ENCODE measurements around the gene DUSP22. TPM values are rescaled to one million over a fixed set of nuclear protein-coding genes. Genes with fewer than 3 reads are reported as not detected.

Gene DUSP22
- polyA plus RNA-seq, 2 of the 4 experiments (the other 2 are of a cell fraction), result 6.2 to 11.3 TPM

- TF ChIP-seq PHF8 (IDR thresholded peaks at IDR 0.05; ENCODE audit: borderline replicate concordance, low read depth) (peak; percentile 50; the same call in 1 of the 2 replicates), E2F6 (IDR thresholded peaks at IDR 0.05; ENCODE audit: borderline replicate concordance, low read depth) (peak; percentile 46)
- TF ChIP-seq, protein P1, sequence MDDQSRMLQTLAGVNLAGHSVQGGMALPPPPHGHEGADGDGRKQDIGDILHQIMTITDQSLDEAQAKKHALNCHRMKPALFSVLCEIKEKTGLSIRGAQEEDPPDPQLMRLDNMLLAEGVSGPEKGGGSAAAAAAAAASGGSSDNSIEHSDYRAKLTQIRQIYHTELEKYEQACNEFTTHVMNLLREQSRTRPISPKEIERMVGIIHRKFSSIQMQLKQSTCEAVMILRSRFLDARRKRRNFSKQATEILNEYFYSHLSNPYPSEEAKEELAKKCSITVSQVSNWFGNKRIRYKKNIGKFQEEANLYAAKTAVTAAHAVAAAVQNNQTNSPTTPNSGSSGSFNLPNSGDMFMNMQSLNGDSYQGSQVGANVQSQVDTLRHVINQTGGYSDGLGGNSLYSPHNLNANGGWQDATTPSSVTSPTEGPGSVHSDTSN (IDR thresholded peaks at IDR 0.05), result no peak
- FAIRE-seq, result no peak
- WGBS (ENCODE audit: missing lambda C conversion rate), result 2% methylated on average over 10 of the region's 52 CpGs
- H3K27ac ChIP-seq, result peak overlapping the region; percentile 92 to 97
- H3K9me3 ChIP-seq, result no peaks in the 10 kb centered on the region
- CTCF ChIA-PET, result interaction anchor here (0.5 to 1.4 kb wide), 2 partner anchors 38 to 1133 kb away, joined by 3 read pairs; no protein-coding TSS in a partner anchor
- peak; percentile 54 to 73 for ATAC-seq
- peak overlapping the region; percentile 68 for H3K4me3 ChIP-seq
- POLR2A ChIA-PET, result no interaction called here
- peak overlapping the region; percentile 96 for H3K4me2 ChIP-seq
- peak; percentile 19 to 57 for DNase-seq (ENCODE audit: low read depth in 1 of 2, low spot score in 1 of 2)
- H3K4me1 ChIP-seq, result peaks cover 14% of the 10 kb centered on the region; the same call in 2 of the 3 replicates
Measured at GRCh38 chr6:292506-293192, 362 bp downstream of the DUSP22 start.

GRCh38 chr6:293193-294174, 1.2 kb downstream of the DUSP22 start:
- Histone ChIP-seq H3K4me3 (peak overlapping the region; percentile 68), H3K9me3 (no peaks in the 10 kb centered on the region), H3K4me1 (peaks cover 14% of the 10 kb centered on the region; the same call in 2 of the 3 replicates), H3K27ac (peak overlapping the region; percentile 92 to 97), H3K4me2 (peak overlapping the region; percentile 96)
- FAIRE-seq, result no peak
- no peak for ATAC-seq
- WGBS (ENCODE audit: missing lambda C conversion rate), result 56% methylated on average over 24 of the region's 24 CpGs
- ChIA-PET POLR2A (no interaction called here), CTCF (interaction anchor here (1.4 kb wide), 1 partner anchor 37 kb away, joined by 3 read pairs; no protein-coding TSS in a partner anchor)
- TF ChIP-seq, protein P2, sequence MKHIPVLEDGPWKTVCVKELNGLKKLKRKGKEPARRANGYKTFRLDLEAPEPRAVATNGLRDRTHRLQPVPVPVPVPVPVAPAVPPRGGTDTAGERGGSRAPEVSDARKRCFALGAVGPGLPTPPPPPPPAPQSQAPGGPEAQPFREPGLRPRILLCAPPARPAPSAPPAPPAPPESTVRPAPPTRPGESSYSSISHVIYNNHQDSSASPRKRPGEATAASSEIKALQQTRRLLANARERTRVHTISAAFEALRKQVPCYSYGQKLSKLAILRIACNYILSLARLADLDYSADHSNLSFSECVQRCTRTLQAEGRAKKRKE (CRISPR knock-in tag; IDR thresholded peaks at IDR 0.05; ENCODE audit: low read depth), result no peak
- TF ChIP-seq ZSCAN20 (CRISPR knock-in tag; IDR thresholded peaks at IDR 0.05), result no peak
- TF ChIP-seq, protein P3, sequence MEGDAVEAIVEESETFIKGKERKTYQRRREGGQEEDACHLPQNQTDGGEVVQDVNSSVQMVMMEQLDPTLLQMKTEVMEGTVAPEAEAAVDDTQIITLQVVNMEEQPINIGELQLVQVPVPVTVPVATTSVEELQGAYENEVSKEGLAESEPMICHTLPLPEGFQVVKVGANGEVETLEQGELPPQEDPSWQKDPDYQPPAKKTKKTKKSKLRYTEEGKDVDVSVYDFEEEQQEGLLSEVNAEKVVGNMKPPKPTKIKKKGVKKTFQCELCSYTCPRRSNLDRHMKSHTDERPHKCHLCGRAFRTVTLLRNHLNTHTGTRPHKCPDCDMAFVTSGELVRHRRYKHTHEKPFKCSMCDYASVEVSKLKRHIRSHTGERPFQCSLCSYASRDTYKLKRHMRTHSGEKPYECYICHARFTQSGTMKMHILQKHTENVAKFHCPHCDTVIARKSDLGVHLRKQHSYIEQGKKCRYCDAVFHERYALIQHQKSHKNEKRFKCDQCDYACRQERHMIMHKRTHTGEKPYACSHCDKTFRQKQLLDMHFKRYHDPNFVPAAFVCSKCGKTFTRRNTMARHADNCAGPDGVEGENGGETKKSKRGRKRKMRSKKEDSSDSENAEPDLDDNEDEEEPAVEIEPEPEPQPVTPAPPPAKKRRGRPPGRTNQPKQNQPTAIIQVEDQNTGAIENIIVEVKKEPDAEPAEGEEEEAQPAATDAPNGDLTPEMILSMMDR (IDR thresholded peaks at IDR 0.05), result no peak
- no peak for TF ChIP-seq GATA3 (IDR thresholded peaks at IDR 0.05; ENCODE audit: borderline replicate concordance)
- no peak for TF ChIP-seq FOXS1 (CRISPR knock-in tag; IDR thresholded peaks at IDR 0.05)
- DNase-seq (ENCODE audit: low read depth in 1 of 2, low spot score in 1 of 2), result no peak

DNA sequence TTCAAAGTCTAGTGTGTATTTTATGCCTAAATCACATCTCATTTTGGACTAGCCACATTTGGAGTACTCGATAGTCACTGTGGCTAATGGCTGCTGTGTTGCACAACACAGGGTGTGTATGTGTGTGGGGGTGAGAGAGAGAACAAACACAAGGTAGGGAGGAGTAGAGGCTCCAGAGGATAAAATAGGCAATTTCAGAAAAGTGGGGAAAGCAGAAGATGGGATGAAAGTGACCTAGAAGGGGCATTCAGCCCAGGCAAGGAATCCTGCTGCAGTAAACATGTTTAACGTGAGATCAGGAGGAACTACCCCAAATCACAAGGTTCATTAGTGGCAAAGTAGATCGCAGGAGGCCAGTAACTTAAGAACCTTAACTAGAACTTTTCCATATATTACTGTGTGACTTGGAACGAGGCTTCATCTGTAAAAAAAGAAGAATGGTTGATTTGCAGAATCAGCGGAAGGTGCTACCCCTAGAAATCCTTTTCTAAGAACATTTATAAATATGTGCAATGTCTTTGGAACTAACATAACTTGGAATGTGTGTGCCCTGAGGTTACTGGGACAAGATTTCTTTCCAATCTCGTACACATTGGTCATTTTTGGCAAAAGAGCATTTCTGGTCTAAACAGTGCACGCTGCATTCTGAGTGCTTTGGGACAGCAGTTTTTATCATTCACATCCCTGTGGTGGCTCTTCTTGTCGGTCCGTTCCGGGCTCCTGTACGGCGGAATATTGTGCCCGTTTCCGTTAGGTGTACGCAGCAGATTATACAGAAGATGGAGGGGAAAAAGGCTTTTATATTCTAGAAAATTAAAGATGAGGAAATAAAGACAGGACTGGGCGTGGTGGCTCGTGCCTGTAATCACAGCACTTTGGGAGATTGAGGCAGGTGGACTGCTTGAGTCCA, 2.6 kb downstream of the DUSP22 start:
- Histone ChIP-seq H3K4me3 (no peak overlapping the region), H3K27ac (no peak overlapping the region), H3K4me2 (no peak overlapping the region), H3K4me1 (peaks cover 14% of the 10 kb centered on the region; the same call in 2 of the 3 replicates), H3K9me3 (no peaks in the 10 kb centered on the region)
- DNase-seq (ENCODE audit: low read depth in 1 of 2, low spot score in 1 of 2) (no peak), ATAC-seq (no peak), FAIRE-seq (no peak)
- CTCF ChIA-PET, result no interaction called here
- 95% methylated on average over 17 of the region's 17 CpGs for WGBS (ENCODE audit: missing lambda C conversion rate)
- TF ChIP-seq RCOR1 (IDR thresholded peaks at IDR 0.05; ENCODE audit: low read depth, low read length), result no peak
- no peak for TF ChIP-seq TP53 (CRISPR knock-in tag; IDR thresholded peaks at IDR 0.05)
- POLR2A ChIA-PET, result no interaction called here
